B cell (primary cell): ENCODE results near the gene ISCU.

Experiments used
- EZH2 ChIP-seq: IDR thresholded peaks from 2 replicates; pipeline ENCODE4 v1.6.1; 2012; ENCODE audit warnings: borderline replicate concordance, low read depth, mild to moderate bottlenecking, moderate library complexity, low read length; ENCODE audit not compliant: insufficient read depth, poor library complexity, severe bottlenecking
- TF ChIP-seq, protein P1 (sequence below): fragments of 200-600 bp; IDR thresholded peaks from one replicate; pipeline ENCODE4 v1.8.0; 2022; ENCODE audit warnings: antibody characterized with exemption, mild to moderate bottlenecking

DNA sequence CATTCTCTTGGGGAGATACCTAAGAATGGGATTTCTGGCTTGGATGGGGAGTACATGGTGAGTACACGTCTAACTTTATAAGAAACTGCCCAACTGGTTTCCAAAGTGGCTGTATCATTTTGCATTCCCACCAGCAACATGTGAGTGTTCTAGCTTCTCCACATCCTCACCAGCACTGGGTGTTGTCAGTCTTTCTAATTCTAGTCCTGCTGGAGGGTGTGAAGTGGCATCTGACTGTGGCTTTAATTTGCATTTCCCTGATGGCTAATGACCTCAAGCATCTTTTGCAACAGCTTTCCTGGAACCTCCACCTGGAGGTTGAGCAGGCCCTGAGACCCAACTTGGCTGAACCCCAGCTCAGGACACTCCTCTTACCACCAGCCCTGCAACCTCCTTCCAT lies 53.5 kb downstream of the ISCU start:
- TF ChIP-seq, protein P1, sequence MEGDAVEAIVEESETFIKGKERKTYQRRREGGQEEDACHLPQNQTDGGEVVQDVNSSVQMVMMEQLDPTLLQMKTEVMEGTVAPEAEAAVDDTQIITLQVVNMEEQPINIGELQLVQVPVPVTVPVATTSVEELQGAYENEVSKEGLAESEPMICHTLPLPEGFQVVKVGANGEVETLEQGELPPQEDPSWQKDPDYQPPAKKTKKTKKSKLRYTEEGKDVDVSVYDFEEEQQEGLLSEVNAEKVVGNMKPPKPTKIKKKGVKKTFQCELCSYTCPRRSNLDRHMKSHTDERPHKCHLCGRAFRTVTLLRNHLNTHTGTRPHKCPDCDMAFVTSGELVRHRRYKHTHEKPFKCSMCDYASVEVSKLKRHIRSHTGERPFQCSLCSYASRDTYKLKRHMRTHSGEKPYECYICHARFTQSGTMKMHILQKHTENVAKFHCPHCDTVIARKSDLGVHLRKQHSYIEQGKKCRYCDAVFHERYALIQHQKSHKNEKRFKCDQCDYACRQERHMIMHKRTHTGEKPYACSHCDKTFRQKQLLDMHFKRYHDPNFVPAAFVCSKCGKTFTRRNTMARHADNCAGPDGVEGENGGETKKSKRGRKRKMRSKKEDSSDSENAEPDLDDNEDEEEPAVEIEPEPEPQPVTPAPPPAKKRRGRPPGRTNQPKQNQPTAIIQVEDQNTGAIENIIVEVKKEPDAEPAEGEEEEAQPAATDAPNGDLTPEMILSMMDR: no peak
- no peak for TF ChIP-seq EZH2
